DOHH2 (cell line): ENCODE results near the gene TGFB2.

ENCODE experiments used
- H3F3A ChIP-seq: fragments of 200-600 bp; sonication (generic), shearing (Covaris generic); 2 replicates; pipeline ENCODE4 v1.6.0; 2016; ENCODE audit warnings: antibody characterized with exemption, mild to moderate bottlenecking; ENCODE audit not compliant: control insufficient read depth, insufficient read depth
- H3K27ac ChIP-seq: fragments of 200-600 bp; sonication (generic); 2 replicates; pipeline ENCODE4 v1.5.1; 2014; ENCODE audit warnings: low read depth, mild to moderate bottlenecking, low read length, moderate library complexity
- H3K27me3 ChIP-seq: fragments of 200-600 bp; sonication (generic); 2 replicates; pipeline ENCODE4 v1.6.1; 2014; ENCODE audit warnings: mild to moderate bottlenecking, low read length, mixed read lengths; ENCODE audit not compliant: control insufficient read depth
- H3K36me3 ChIP-seq: fragments of 200-600 bp; sonication (generic); 2 replicates; pipeline ENCODE4 v1.6.1; 2014; ENCODE audit warnings: mild to moderate bottlenecking, low read length, moderate library complexity, mixed read lengths; ENCODE audit not compliant: control insufficient read depth
- H3K4me1 ChIP-seq: fragments of 200-600 bp; sonication (generic); 2 replicates; pipeline ENCODE4 v1.6.1; 2014; ENCODE audit warnings: mild to moderate bottlenecking, low read length, mixed read lengths; ENCODE audit not compliant: control insufficient read depth
- H3K4me2 ChIP-seq: fragments of 200-600 bp; sonication (generic); 2 replicates; pipeline ENCODE4 v1.6.0; 2014; ENCODE audit warnings: mild to moderate bottlenecking, low read length, moderate library complexity
- H3K4me3 ChIP-seq: fragments of 200-600 bp; sonication (generic); 2 replicates; pipeline ENCODE4 v1.5.1; 2014; ENCODE audit warnings: mild to moderate bottlenecking, low read length, mixed read lengths
- H3K79me2 ChIP-seq: fragments of 200-600 bp; sonication (generic); 2 replicates; pipeline ENCODE4 v1.6.1; 2014; ENCODE audit warnings: mild to moderate bottlenecking, low read length, mixed read lengths; ENCODE audit not compliant: control insufficient read depth
- H3K9me2 ChIP-seq: fragments of 200-600 bp; sonication (generic); replicated peaks from 2 replicates; pipeline ENCODE4 v1.6.1; 2014; ENCODE audit warnings: mild to moderate bottlenecking, low read length, mixed read lengths; ENCODE audit not compliant: control insufficient read depth
- H3K9me3 ChIP-seq: fragments of 200-600 bp; sonication (generic); 2 replicates; pipeline ENCODE4 v1.6.1; 2014; ENCODE audit warnings: antibody characterized with exemption, low read length, mixed read lengths; ENCODE audit not compliant: control insufficient read depth, insufficient read depth
- H4K20me1 ChIP-seq: fragments of 200-600 bp; sonication (generic); 2 replicates; pipeline ENCODE4 v1.6.0; 2014; ENCODE audit warnings: low read depth, mild to moderate bottlenecking, antibody characterized with exemption, low read length, moderate library complexity; ENCODE audit not compliant: control insufficient read depth, insufficient read depth
- EZH2phosphoT487 ChIP-seq: fragments of 200-600 bp; sonication (generic); IDR thresholded peaks from 2 replicates; pipeline ENCODE4 v1.6.1; 2017; ENCODE audit warnings: borderline replicate concordance, mild to moderate bottlenecking, antibody characterized with exemption, low read length, moderate library complexity, mixed read lengths
- TF ChIP-seq, protein P1 (sequence below): fragments of 200-600 bp; sonication (generic); IDR thresholded peaks from one replicate; pipeline ENCODE4 v1.5.1; 2014; ENCODE audit warnings: antibody characterized with exemption, mild to moderate bottlenecking, low read depth, low read length; ENCODE audit not compliant: poor library complexity, severe bottlenecking

The TGFB2 gene

DNA sequence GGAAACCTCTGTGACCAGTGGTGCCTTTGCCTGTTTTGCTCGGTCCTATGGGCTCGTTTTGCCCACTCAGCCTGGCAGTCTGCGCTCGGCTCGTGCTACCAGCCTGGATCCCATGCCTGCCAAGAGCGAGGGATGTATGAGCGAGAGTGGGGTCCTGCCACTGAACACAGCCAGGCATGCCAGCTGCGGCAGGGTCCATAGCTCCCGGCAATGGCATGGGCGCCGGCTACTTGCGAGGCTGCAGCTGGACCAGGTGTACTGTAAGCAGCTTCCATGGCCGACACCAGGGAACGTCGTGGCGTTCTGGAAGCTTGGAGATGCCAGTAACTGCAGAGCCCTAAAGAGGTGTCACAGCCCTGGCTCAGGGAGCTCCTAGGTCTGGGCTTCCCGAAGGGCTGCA lies 22.4 kb upstream of the TGFB2 start:
- no peaks in the 10 kb centered on the region for H3K4me1 ChIP-seq
- H3K4me2 ChIP-seq, result no peak overlapping the region
- no peaks in the 10 kb centered on the region for H4K20me1 ChIP-seq
- H3K4me3 ChIP-seq, result no peak overlapping the region
- peaks cover 34% of the 10 kb centered on the region for H3K36me3 ChIP-seq
- H3K27ac ChIP-seq, result no peak overlapping the region
- H3K9me3 ChIP-seq, result no peaks in the 10 kb centered on the region
- H3K79me2 ChIP-seq, result no peaks in the 10 kb centered on the region
- no peaks in the 10 kb centered on the region for H3K27me3 ChIP-seq
- no peaks in the 10 kb centered on the region for H3K9me2 ChIP-seq
- TF ChIP-seq, protein P1, sequence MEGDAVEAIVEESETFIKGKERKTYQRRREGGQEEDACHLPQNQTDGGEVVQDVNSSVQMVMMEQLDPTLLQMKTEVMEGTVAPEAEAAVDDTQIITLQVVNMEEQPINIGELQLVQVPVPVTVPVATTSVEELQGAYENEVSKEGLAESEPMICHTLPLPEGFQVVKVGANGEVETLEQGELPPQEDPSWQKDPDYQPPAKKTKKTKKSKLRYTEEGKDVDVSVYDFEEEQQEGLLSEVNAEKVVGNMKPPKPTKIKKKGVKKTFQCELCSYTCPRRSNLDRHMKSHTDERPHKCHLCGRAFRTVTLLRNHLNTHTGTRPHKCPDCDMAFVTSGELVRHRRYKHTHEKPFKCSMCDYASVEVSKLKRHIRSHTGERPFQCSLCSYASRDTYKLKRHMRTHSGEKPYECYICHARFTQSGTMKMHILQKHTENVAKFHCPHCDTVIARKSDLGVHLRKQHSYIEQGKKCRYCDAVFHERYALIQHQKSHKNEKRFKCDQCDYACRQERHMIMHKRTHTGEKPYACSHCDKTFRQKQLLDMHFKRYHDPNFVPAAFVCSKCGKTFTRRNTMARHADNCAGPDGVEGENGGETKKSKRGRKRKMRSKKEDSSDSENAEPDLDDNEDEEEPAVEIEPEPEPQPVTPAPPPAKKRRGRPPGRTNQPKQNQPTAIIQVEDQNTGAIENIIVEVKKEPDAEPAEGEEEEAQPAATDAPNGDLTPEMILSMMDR, result no peak
- no peak for TF ChIP-seq EZH2phosphoT487
- H3F3A ChIP-seq, result 0 out of 2 replicates have a peak, but pooled peaks cover 2% of the 10 kb centered on the region

DNA sequence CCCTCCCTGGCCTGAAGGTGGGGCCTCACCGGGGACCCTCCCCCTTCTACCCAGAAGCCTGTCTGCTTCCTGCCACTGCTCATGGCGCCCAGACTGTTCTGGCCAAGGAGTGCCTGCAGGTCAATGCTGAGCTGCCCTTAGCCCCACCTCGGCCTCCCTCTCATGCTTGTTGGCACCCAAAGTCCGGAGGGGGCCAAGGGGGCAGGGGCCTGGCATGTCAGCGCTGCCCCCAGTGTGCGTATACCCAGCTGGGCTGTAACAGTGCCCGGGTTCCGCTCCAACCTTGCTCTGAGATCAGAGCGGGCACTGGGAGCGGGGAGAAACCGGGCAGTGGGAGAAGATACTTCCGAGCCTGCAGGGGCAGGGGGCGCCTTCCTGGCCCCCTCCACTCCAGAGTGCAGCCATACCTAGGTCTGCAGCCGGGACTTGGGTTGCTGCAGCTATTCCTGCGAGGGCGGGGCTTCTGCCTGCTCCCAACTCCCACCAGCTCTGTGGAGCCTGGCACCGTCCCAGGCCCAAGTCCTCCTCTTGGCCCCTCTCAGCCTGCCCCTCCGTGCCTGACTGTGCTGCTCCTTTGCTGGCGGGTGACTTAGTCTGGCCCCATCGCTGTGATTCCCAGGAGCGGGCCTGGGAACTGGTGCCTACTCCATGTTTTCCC lies 21.4 kb upstream of the TGFB2 start:
- H4K20me1 ChIP-seq, result no peaks in the 10 kb centered on the region

DNA sequence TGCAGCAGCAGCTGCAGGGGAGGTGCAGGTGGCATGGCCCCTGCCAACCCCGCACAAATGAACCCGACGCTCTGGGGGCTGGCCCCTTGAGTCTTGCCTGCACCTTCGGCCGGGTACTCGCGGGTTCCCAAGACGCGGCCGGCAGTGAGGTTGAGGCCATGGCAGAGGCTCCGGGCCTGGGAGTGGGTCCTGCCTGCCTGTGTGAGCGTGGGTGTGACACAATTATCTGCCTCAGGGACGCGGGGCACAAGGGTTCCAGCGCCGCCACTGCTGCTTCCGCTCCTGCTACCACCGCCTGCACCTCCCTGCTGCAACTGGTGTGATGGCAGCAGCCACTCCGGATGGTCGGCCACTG lies 20.9 kb upstream of the TGFB2 start:
- TF ChIP-seq, protein P1, result no peak
- TF ChIP-seq EZH2phosphoT487, result no peak
- no peaks in the 10 kb centered on the region for H4K20me1 ChIP-seq
- H3K4me2 ChIP-seq, result no peak overlapping the region
- H3K4me1 ChIP-seq, result no peaks in the 10 kb centered on the region
- H3F3A ChIP-seq, result 0 out of 2 replicates have a peak, but pooled peaks cover 2% of the 10 kb centered on the region
- H3K27ac ChIP-seq, result no peak overlapping the region
- H3K79me2 ChIP-seq, result no peaks in the 10 kb centered on the region
- no peaks in the 10 kb centered on the region for H3K27me3 ChIP-seq
- H3K36me3 ChIP-seq, result peaks cover 30% of the 10 kb centered on the region
- no peaks in the 10 kb centered on the region for H3K9me2 ChIP-seq
- H3K9me3 ChIP-seq, result no peaks in the 10 kb centered on the region
- no peak overlapping the region for H3K4me3 ChIP-seq

More for the DNA sequence above, 21.4 kb upstream of the TGFB2 start:
- H3K9me3 ChIP-seq, result no peaks in the 10 kb centered on the region
- H3F3A ChIP-seq, result 0 out of 2 replicates have a peak, but pooled peaks cover 2% of the 10 kb centered on the region
- no peak overlapping the region for H3K4me2 ChIP-seq
- H3K9me2 ChIP-seq, result no peaks in the 10 kb centered on the region
- no peaks in the 10 kb centered on the region for H3K79me2 ChIP-seq
- H3K4me3 ChIP-seq, result no peak overlapping the region
- TF ChIP-seq, protein P1, result no peak
- TF ChIP-seq EZH2phosphoT487, result no peak
- H3K4me1 ChIP-seq, result no peaks in the 10 kb centered on the region
- H3K27me3 ChIP-seq, result no peaks in the 10 kb centered on the region
- no peak overlapping the region for H3K27ac ChIP-seq
- peaks cover 30% of the 10 kb centered on the region for H3K36me3 ChIP-seq
